GM23338 (cell line): ENCODE results near the gene ARHGEF10L. TPM values are rescaled to one million over a fixed set of nuclear protein-coding genes. Genes with fewer than 3 reads are reported as not detected.

Experiments used
- ATAC-seq: fragments of 200-7000 bp; cut with Tn5 transposase; 3 replicates; pipeline ENCODE4 v1.9.1; 2020
- DNase-seq: peaks from one replicate; pipeline ENCODE4 v3.0.0-alpha.2; 2015; ENCODE audit warnings: low spot score
- H2AFZ ChIP-seq: fragments of 200-600 bp; sonication (generic); 2 replicates; pipeline ENCODE4 v1.8.0; 2016; ENCODE audit warnings: antibody characterized with exemption, mild to moderate bottlenecking, moderate library complexity
- H3F3A ChIP-seq: fragments of 200-600 bp; sonication (generic); replicated peaks from 2 replicates; pipeline ENCODE4 v1.8.0; 2017; ENCODE audit warnings: antibody characterized with exemption, mixed run types, low read depth
- H3K27ac ChIP-seq: fragments of 200-600 bp; sonication (generic); 2 replicates; pipeline ENCODE4 v1.6.1; 2016; ENCODE audit warnings: low read depth
- H3K27me3 ChIP-seq: fragments of 200-600 bp; sonication (generic); 2 replicates; pipeline ENCODE4 v1.8.0; 2016; ENCODE audit warnings: mild to moderate bottlenecking, mixed run types, moderate library complexity; ENCODE audit not compliant: insufficient read depth
- H3K36me3 ChIP-seq: fragments of 200-600 bp; sonication (generic); 2 replicates; pipeline ENCODE4 v1.8.0; 2016; ENCODE audit warnings: mild to moderate bottlenecking; ENCODE audit not compliant: insufficient read depth
- H3K4me1 ChIP-seq: fragments of 200-600 bp; sonication (generic); 2 replicates; pipeline ENCODE4 v1.8.0; 2016; ENCODE audit warnings: mild to moderate bottlenecking, moderate library complexity; ENCODE audit not compliant: insufficient read depth
- H3K4me2 ChIP-seq: fragments of 200-600 bp; sonication (generic); 2 replicates; pipeline ENCODE4 v1.7.1; 2017; ENCODE audit warnings: mixed run types
- H3K4me3 ChIP-seq: fragments of 200-600 bp; sonication (generic); 2 replicates; pipeline ENCODE4 v1.6.1; 2016; ENCODE audit warnings: mixed run types
- H3K79me2 ChIP-seq: fragments of 200-600 bp; sonication (generic); replicated peaks from 2 replicates; pipeline ENCODE4 v1.8.0; 2017; ENCODE audit warnings: mild to moderate bottlenecking; ENCODE audit not compliant: insufficient read depth
- H3K9me2 ChIP-seq: fragments of 200-600 bp; sonication (generic); 2 replicates; pipeline ENCODE4 v1.8.0; 2017; ENCODE audit not compliant: insufficient read depth
- H4K20me1 ChIP-seq: fragments of 200-600 bp; sonication (generic); replicated peaks from 2 replicates; pipeline ENCODE4 v1.8.0; 2017; ENCODE audit warnings: mild to moderate bottlenecking; ENCODE audit not compliant: insufficient read depth
- H3K27ac Mint-ChIP-seq: 2 replicates; pipeline ENCODE4 v1.8.0; 2020; ENCODE audit warnings: inconsistent platforms, mild to moderate bottlenecking, moderate library complexity, mixed read lengths
- H3K27me3 Mint-ChIP-seq: 3 replicates; pipeline ENCODE4 v1.8.0; 2022; ENCODE audit warnings: low read depth, mild to moderate bottlenecking, moderate library complexity, mixed read lengths, inconsistent platforms; ENCODE audit not compliant: insufficient read depth, poor library complexity
- H3K36me3 Mint-ChIP-seq: 3 replicates; pipeline ENCODE4 v1.8.0; 2021; ENCODE audit warnings: low read depth, mild to moderate bottlenecking, inconsistent platforms, moderate library complexity, mixed read lengths
- H3K4me1 Mint-ChIP-seq: 3 replicates; pipeline ENCODE4 v1.8.0; 2020; ENCODE audit warnings: mild to moderate bottlenecking, inconsistent platforms, mixed read lengths
- H3K4me3 Mint-ChIP-seq: 3 replicates; pipeline ENCODE4 v1.8.0; 2021; ENCODE audit warnings: moderate library complexity, mild to moderate bottlenecking, inconsistent platforms, mixed read lengths
- H3K9me3 Mint-ChIP-seq: 3 replicates; pipeline ENCODE4 v1.8.0; 2020; ENCODE audit warnings: moderate library complexity, mild to moderate bottlenecking, inconsistent platforms, mixed read lengths
- CREB1 ChIP-seq: fragments of 250-450 bp; sonication (Bioruptor Pico); IDR thresholded peaks from 2 replicates; pipeline ENCODE4 v1.5.0; 2020; ENCODE audit warnings: low read depth, mild to moderate bottlenecking, moderate library complexity
- JUNB ChIP-seq: IDR thresholded peaks from one replicate; pipeline ENCODE4 v1.6.1; 2016; ENCODE audit warnings: antibody characterized with exemption; ENCODE audit not compliant: unreplicated experiment
- NANOG ChIP-seq: IDR thresholded peaks from 2 replicates; pipeline ENCODE4 v1.6.1; 2016; ENCODE audit warnings: antibody characterized with exemption, borderline replicate concordance
- STAT1 ChIP-seq: IDR thresholded peaks from one replicate; pipeline ENCODE4 v1.6.1; 2016; ENCODE audit warnings: antibody characterized with exemption; ENCODE audit not compliant: unreplicated experiment
- polyA plus RNA-seq: library from polyadenylated mRNA; unstranded; fragments of >200 nt; fragmentation: Nextera tagmentation; extraction: Ambion mirVana; gene quantifications from 2 replicates; pipeline ENCODE4 v1.2.1, GENCODE V29; 2016
- total RNA-seq: library from RNA; depleted of rRNA; stranded (reverse); fragments of >200 nt; shearing (Covaris generic); gene quantifications from 2 replicates; pipeline ENCODE4 v1.2.3, GENCODE V29; 2014
- TF ChIP-seq, protein P1 (sequence below): IDR thresholded peaks from one replicate; pipeline ENCODE4 v1.6.1; 2018; ENCODE audit warnings: antibody characterized with exemption; ENCODE audit not compliant: unreplicated experiment
- TF ChIP-seq, protein P2 (sequence below), 2 experiments: fragments of 200-600 bp in 1 of 2; sonication (generic) in 1 of 2; conservative IDR thresholded peaks; 2 replicates each; pipeline versions ENCODE4 v1.5.1 to v1.6.1; 2016 to 2017; ENCODE audit warnings: antibody characterized with exemption in 2 of 2, low read depth in 2 of 2, mild to moderate bottlenecking in 2 of 2, moderate library complexity in 1 of 2
- TF ChIP-seq, protein P3 (sequence below): IDR thresholded peaks from 2 replicates; pipeline ENCODE4 v1.6.1; 2016; ENCODE audit warnings: antibody characterized with exemption

Gene ARHGEF10L
- total and polyA plus RNA-seq, 2 experiments from 2014 or later: 12.1 to 46.8 TPM

- no peaks in the 10 kb centered on the region for H3K4me1 Mint-ChIP-seq
Observed at GRCh38 chr1:17721444-17721843, 181.9 kb downstream of the ARHGEF10L start.

GRCh38 chr1:17723684-17724083 is 184.2 kb downstream of the ARHGEF10L start:
- no peaks in the 10 kb centered on the region for H3K79me2 ChIP-seq
- H3K36me3 Mint-ChIP-seq: no peaks in the 10 kb centered on the region
- DNase-seq: peak; percentile 53

More at GRCh38 chr1:17721444-17721843, 181.9 kb downstream of the ARHGEF10L start:
- Mint-ChIP-seq H3K9me3 (no peaks in the 10 kb centered on the region; the same call in 2 of the 3 replicates), H3K27me3 (peaks cover 2% of the 10 kb centered on the region), H3K4me3 (no peak overlapping the region), H3K36me3 (no peaks in the 10 kb centered on the region), H3K27ac (no peak overlapping the region)
- Histone ChIP-seq H3K79me2 (no peaks in the 10 kb centered on the region), H3K9me2 (no peaks in the 10 kb centered on the region), H3F3A (no peaks in the 10 kb centered on the region), H3K27me3 (no peaks in the 10 kb centered on the region), H2AFZ (no peak overlapping the region), H4K20me1 (no peaks in the 10 kb centered on the region), H3K4me1 (no peaks in the 10 kb centered on the region), H3K36me3 (no peaks in the 10 kb centered on the region), H3K4me2 (no peak overlapping the region), H3K27ac (no peak overlapping the region), H3K4me3 (no peak overlapping the region)
- no peak for TF ChIP-seq JUNB
- DNase-seq: no peak
- ATAC-seq: no peak

More at GRCh38 chr1:17723684-17724083, 184.2 kb downstream of the ARHGEF10L start:
- Histone ChIP-seq H3K9me2 (no peaks in the 10 kb centered on the region), H3K4me1 (no peaks in the 10 kb centered on the region), H2AFZ (no peak overlapping the region; the same call in 1 of the 2 replicates), H3K4me2 (no peak overlapping the region), H3K27ac (no peak overlapping the region), H3K36me3 (no peaks in the 10 kb centered on the region), H3K4me3 (no peak overlapping the region), H3K27me3 (no peaks in the 10 kb centered on the region), H4K20me1 (no peaks in the 10 kb centered on the region), H3F3A (no peaks in the 10 kb centered on the region)
- TF ChIP-seq, protein P1, sequence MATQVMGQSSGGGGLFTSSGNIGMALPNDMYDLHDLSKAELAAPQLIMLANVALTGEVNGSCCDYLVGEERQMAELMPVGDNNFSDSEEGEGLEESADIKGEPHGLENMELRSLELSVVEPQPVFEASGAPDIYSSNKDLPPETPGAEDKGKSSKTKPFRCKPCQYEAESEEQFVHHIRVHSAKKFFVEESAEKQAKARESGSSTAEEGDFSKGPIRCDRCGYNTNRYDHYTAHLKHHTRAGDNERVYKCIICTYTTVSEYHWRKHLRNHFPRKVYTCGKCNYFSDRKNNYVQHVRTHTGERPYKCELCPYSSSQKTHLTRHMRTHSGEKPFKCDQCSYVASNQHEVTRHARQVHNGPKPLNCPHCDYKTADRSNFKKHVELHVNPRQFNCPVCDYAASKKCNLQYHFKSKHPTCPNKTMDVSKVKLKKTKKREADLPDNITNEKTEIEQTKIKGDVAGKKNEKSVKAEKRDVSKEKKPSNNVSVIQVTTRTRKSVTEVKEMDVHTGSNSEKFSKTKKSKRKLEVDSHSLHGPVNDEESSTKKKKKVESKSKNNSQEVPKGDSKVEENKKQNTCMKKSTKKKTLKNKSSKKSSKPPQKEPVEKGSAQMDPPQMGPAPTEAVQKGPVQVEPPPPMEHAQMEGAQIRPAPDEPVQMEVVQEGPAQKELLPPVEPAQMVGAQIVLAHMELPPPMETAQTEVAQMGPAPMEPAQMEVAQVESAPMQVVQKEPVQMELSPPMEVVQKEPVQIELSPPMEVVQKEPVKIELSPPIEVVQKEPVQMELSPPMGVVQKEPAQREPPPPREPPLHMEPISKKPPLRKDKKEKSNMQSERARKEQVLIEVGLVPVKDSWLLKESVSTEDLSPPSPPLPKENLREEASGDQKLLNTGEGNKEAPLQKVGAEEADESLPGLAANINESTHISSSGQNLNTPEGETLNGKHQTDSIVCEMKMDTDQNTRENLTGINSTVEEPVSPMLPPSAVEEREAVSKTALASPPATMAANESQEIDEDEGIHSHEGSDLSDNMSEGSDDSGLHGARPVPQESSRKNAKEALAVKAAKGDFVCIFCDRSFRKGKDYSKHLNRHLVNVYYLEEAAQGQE: no peak
- TF ChIP-seq CREB1 (CRISPR knock-in tag) (no peak), STAT1 (no peak), NANOG (no peak)
- TF ChIP-seq, protein P2, sequence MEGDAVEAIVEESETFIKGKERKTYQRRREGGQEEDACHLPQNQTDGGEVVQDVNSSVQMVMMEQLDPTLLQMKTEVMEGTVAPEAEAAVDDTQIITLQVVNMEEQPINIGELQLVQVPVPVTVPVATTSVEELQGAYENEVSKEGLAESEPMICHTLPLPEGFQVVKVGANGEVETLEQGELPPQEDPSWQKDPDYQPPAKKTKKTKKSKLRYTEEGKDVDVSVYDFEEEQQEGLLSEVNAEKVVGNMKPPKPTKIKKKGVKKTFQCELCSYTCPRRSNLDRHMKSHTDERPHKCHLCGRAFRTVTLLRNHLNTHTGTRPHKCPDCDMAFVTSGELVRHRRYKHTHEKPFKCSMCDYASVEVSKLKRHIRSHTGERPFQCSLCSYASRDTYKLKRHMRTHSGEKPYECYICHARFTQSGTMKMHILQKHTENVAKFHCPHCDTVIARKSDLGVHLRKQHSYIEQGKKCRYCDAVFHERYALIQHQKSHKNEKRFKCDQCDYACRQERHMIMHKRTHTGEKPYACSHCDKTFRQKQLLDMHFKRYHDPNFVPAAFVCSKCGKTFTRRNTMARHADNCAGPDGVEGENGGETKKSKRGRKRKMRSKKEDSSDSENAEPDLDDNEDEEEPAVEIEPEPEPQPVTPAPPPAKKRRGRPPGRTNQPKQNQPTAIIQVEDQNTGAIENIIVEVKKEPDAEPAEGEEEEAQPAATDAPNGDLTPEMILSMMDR (conservative IDR thresholded peaks at IDR 0.05; ENCODE audit: low read depth in 2 of 2): peak; percentile 35 to 53; a peak in 3 of 4 replicates
- TF ChIP-seq, protein P3, sequence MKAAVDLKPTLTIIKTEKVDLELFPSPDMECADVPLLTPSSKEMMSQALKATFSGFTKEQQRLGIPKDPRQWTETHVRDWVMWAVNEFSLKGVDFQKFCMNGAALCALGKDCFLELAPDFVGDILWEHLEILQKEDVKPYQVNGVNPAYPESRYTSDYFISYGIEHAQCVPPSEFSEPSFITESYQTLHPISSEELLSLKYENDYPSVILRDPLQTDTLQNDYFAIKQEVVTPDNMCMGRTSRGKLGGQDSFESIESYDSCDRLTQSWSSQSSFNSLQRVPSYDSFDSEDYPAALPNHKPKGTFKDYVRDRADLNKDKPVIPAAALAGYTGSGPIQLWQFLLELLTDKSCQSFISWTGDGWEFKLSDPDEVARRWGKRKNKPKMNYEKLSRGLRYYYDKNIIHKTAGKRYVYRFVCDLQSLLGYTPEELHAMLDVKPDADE: no peak
- Mint-ChIP-seq H3K27ac (no peak overlapping the region), H3K4me1 (no peaks in the 10 kb centered on the region), H3K4me3 (no peak overlapping the region), H3K9me3 (no peaks in the 10 kb centered on the region; the same call in 2 of the 3 replicates), H3K27me3 (no peaks in the 10 kb centered on the region)
- ATAC-seq: peak; percentile 72
